Spleen (tissue), 11 donors: ENCODE data around the gene GLIPR1L1. TPM values are rescaled to one million over a fixed set of nuclear protein-coding genes. Genes with fewer than 3 reads are reported as not detected.
A peak's percentile ranks its signal among the peaks of the same experiment; 100 is the strongest.

Experiments
- DNase-seq: peaks from one replicate; pipeline ENCODE4 v3.0.0-alpha.2; 2020
- H3K27ac ChIP-seq, 8 donors: fragments of 200-600 bp; sonication (generic) in 7 of 8; 1 replicate in 4 of 8; 2 replicates in 4 of 8; pipeline versions ENCODE4 v1.5.0 to v1.8.0; 2016 to 2021; ENCODE audit warnings: inconsistent platforms in 4 of 8, mild to moderate bottlenecking in 4 of 8, moderate library complexity in 1 of 8
- H3K27me3 ChIP-seq, 7 donors: fragments of 200-600 bp; sonication (generic) in 6 of 7; replicated peaks in 1 of 7; 1 replicate in 4 of 7; 2 replicates in 3 of 7; pipeline versions ENCODE4 v1.5.0 to v1.8.0; 2016 to 2021; ENCODE audit warnings: inconsistent platforms in 3 of 7, mild to moderate bottlenecking in 1 of 7
- H3K36me3 ChIP-seq, 6 donors: fragments of 200-600 bp; sonication (generic) in 5 of 6; 1 replicate in 4 of 6; 2 replicates in 2 of 6; pipeline versions ENCODE4 v1.5.0 to v1.8.0; 2016 to 2021; ENCODE audit warnings: inconsistent platforms in 2 of 6
- H3K4me1 ChIP-seq, 6 donors: fragments of 200-600 bp; sonication (generic) in 5 of 6; 1 replicate in 3 of 6; 2 replicates in 3 of 6; pipeline versions ENCODE4 v1.5.0 to v1.8.0; 2016 to 2021; ENCODE audit warnings: inconsistent platforms in 3 of 6
- H3K4me3 ChIP-seq, 8 donors: fragments of 200-600 bp; sonication (generic) in 7 of 8; 1 replicate in 4 of 8; 2 replicates in 4 of 8; pipeline versions ENCODE4 v1.5.0 to v1.8.0; 2016 to 2021; ENCODE audit warnings: inconsistent platforms in 4 of 8, mild to moderate bottlenecking in 4 of 8, moderate library complexity in 2 of 8
- H3K9me3 ChIP-seq, 8 donors: fragments of 200-600 bp; sonication (generic) in 7 of 8; 1 replicate in 4 of 8; 2 replicates in 4 of 8; pipeline versions ENCODE4 v1.5.0 to v1.8.0; 2016 to 2021; ENCODE audit warnings: inconsistent platforms in 4 of 8
- POLR2A ChIP-seq, 3 donors: fragments of 450-650 bp; IDR thresholded peaks; one replicate each; pipeline ENCODE4 v1.5.1; 2017; ENCODE audit warnings: antibody characterized with exemption in 3 of 3, mild to moderate bottlenecking in 1 of 3
- POLR2AphosphoS5 ChIP-seq, 3 donors: sonication (generic); formaldehyde crosslinking; IDR thresholded peaks; one replicate each; pipeline ENCODE4 v1.5.1; 2017; ENCODE audit warnings: antibody characterized with exemption in 3 of 3
- WGBS, 5 donors: extraction: QIAGEN DNeasy Blood & Tissue Kit in 3 of 5; methylation state at CpG; one replicate each; pipeline versions ENCODE4 v1.1.5 to v1.1.7; 2013 to 2018; 5-methylcytosine and 5-hydroxymethylcytosine counted together
- intact Hi-C: fragments of 100-400 bp; cut with DNase I; formaldehyde crosslinking; loops from one replicate; pipeline ENCODE4 v1.15.0; 2023; ENCODE audit warnings: low total_unique reads
- polyA plus RNA-seq, 3 donors: library from polyadenylated mRNA; stranded (reverse); fragments of 200-250 nt; gene quantifications; one replicate each; pipeline ENCODE4 v1.2.1, GENCODE V29; 2013
- total RNA-seq, 7 donors: library from RNA; depleted of rRNA in 3 of 7; stranded (reverse); fragments of >200 nt in 3 of 7; fragmentation: NEBNext Ultra II Directional in 4 of 7; extraction: Animal tissue kit (Norgen Biotek cat#: 25700) in 4 of 7; gene quantifications; one replicate each; pipeline versions ENCODE4 v1.1.0 to v1.2.1, GENCODE V29; 2016 to 2021
- TF ChIP-seq, protein P1 (sequence below), 11 experiments: fragments of 200-600 bp in 7 of 11; fragments of 450-650 bp in 4 of 11; sonication (generic) in 4 of 11; IDR thresholded peaks in 8 of 11; conservative IDR thresholded peaks in 3 of 11; 1 replicate in 7 of 11; 2 replicates in 4 of 11; pipeline versions ENCODE4 v1.4.0 to v1.8.0; 2016 to 2021; ENCODE audit warnings: antibody characterized with exemption in 11 of 11, inconsistent platforms in 4 of 11, mild to moderate bottlenecking in 1 of 11
- donor health status: healthy with polysubstance abuse.
- donor health status: DM: no; HTN: no; CAD: no; lungs with moderate emphysema.
- donor health status: DM: no; HTN: no; CAD: no.
- donor health status: Bipolar disorder and iron deficiency.
- donor health status: healthy.
- donor health status: DM: no; HTN: no; CAD: no.
- donor health status: DM: yes; HTN: yes; CAD: no.

GLIPR1L1 gene
- total and polyA plus RNA-seq, 10 donors: not detected

DNA sequence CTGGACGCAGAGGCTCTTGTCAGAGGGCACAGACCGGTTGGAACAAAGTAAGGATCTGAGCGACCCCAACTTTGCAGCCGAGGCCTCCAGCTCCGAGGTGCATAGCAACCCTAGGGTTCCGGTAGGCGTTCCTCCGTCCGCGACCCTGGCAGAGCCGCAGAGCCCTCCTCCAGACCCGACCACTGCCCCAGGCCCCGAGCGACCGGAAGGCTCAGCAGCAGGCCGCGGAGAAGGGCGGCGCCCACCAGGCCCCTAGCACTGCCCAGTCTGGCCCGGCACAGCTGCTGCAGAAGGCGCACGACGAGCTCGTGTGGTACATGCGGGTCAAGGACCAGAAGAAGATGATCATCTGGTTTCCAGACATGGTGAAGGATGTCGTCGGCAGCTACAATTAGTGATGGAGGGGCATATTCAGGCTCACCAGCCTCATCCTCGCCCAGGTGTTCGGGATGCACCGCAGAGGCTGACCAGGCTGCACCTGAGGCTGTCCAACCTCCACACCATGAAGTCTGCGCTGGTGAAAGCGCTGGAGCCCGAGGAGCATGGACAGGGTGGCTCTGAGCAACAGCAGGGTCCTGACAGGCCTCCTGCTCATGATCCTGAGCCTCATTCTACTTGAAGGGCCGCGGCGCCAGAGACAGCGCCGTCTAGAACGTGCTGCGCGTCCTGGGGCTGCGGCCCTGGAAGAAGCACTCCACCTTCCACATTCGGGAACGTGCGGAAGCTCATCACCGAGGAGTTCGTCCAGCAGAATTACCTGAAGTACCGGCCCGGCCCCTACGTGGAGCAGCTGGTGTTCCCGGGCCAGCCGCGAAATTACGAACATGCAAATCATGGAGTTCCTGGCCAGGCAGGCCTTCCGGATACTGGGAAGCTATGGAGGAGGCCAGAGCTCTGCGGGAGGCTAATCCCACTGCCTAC, 28.8 kb upstream of the GLIPR1L1 start:
- TF ChIP-seq, protein P1, sequence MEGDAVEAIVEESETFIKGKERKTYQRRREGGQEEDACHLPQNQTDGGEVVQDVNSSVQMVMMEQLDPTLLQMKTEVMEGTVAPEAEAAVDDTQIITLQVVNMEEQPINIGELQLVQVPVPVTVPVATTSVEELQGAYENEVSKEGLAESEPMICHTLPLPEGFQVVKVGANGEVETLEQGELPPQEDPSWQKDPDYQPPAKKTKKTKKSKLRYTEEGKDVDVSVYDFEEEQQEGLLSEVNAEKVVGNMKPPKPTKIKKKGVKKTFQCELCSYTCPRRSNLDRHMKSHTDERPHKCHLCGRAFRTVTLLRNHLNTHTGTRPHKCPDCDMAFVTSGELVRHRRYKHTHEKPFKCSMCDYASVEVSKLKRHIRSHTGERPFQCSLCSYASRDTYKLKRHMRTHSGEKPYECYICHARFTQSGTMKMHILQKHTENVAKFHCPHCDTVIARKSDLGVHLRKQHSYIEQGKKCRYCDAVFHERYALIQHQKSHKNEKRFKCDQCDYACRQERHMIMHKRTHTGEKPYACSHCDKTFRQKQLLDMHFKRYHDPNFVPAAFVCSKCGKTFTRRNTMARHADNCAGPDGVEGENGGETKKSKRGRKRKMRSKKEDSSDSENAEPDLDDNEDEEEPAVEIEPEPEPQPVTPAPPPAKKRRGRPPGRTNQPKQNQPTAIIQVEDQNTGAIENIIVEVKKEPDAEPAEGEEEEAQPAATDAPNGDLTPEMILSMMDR (IDR thresholded peaks at IDR 0.05 in 8 of 11, conservative IDR thresholded peaks at IDR 0.05 in 3 of 11): no peak
- TF ChIP-seq POLR2A (IDR thresholded peaks at IDR 0.05) (no peak), POLR2AphosphoS5 (IDR thresholded peaks at IDR 0.05) (no peak)
- intact Hi-C loops: no loop called here
- 94 to 97% (median 96%) methylated on average over 28 to 56 of the region's 56 CpGs for WGBS, 5 donors
- H3K9me3 ChIP-seq: peaks cover 0 to 10% (median 0%) of the 10 kb centered on the region in 8 donors
- H3K4me1 ChIP-seq: no peaks in the 10 kb centered on the region
- no peak overlapping the region for H3K4me3 ChIP-seq
- H3K27me3 ChIP-seq: no peaks in the 10 kb centered on the region
- peak; percentile 65 for DNase-seq
- H3K27ac ChIP-seq: no peak overlapping the region
- peaks cover 0 to 16% (median 4%) of the 10 kb centered on the region in 6 donors for H3K36me3 ChIP-seq

DNA sequence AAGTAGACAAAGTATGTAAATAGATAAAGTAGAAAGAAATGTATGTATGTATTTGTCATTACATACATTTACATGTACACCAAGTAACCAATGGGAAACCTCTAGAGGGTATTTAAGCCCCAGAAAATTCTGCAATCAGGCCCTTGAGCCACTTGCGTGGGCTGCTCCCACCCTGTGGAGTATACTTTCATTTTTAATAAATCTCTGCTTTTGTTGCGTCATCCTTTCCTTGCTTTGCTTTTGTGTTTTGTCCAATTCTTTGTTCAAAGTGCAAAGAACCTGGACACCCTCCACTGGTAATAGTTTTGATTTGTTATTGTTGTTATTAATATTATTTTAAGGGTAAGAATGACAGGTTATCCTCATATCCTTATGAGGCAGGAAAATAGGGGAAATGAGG, 26.2 kb upstream of the GLIPR1L1 start:
- Histone ChIP-seq H3K27me3 (no peaks in the 10 kb centered on the region), H3K4me1 (no peaks in the 10 kb centered on the region), H3K27ac (no peak overlapping the region), H3K36me3 (peaks cover 0 to 16% (median 4%) of the 10 kb centered on the region in 6 donors), H3K9me3 (peaks cover 0 to 10% (median 0%) of the 10 kb centered on the region in 8 donors), H3K4me3 (no peak overlapping the region)
- 88 to 96% (median 89%) methylated on average over 2 of the region's 2 CpGs for WGBS, 5 donors
- no peak for TF ChIP-seq POLR2AphosphoS5 (IDR thresholded peaks at IDR 0.05)
- TF ChIP-seq POLR2A (IDR thresholded peaks at IDR 0.05): no peak
- TF ChIP-seq, protein P1 (IDR thresholded peaks at IDR 0.05 in 8 of 11, conservative IDR thresholded peaks at IDR 0.05 in 3 of 11): no peak
- intact Hi-C loops: no loop called here
- no peak for DNase-seq

DNA sequence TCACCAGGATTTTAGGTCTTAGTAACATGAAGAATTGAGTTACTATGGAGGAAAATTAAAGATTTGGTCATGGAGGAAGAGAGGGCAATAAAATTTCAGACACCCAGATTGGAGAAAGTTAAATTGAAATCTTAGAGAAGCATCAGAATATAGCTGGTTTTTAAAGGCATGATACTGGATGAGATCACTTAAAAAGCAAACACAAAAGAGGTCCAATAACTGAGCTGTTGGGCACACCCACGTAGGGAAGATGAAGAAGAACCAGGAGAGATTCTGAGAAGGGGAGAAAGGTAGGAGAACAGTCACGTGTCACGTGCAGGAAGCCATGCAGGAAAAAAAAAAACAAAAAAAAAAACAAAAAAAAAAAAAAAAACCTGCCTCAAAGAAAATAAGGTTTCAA, 23.1 kb upstream of the GLIPR1L1 start:
- TF ChIP-seq POLR2AphosphoS5 (IDR thresholded peaks at IDR 0.05): no peak
- TF ChIP-seq, protein P1 (IDR thresholded peaks at IDR 0.05 in 8 of 11, conservative IDR thresholded peaks at IDR 0.05 in 3 of 11): no peak
- TF ChIP-seq POLR2A (IDR thresholded peaks at IDR 0.05): no peak
- Histone ChIP-seq H3K9me3 (no peaks in the 10 kb centered on the region), H3K4me1 (no peaks in the 10 kb centered on the region), H3K27ac (no peak overlapping the region), H3K36me3 (no peaks in the 10 kb centered on the region), H3K27me3 (no peaks in the 10 kb centered on the region), H3K4me3 (no peak overlapping the region)
- 62 to 80% (median 75%) methylated on average over 3 of the region's 3 CpGs for WGBS, 5 donors
- intact Hi-C loops: no loop called here
- DNase-seq: no peak

DNA sequence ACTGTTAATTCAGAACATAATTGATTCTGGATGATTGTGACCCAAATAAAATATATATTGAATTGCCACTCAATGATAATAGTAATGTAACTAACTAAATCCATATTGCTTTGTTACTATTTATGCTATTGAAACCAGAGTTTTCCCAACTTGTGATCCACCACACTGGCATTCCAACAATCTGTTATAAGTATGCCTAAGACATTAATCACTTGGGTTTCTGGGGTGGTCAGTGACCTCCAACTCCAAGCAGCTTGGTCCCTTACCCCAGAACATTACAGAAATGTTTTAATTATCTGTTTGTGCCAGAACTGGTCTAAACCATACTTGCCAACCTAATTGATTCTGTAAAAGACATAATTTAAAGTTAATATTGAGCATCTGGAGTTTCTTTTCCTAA, 19.0 kb upstream of the GLIPR1L1 start:
- no peaks in the 10 kb centered on the region for H3K4me1 ChIP-seq
- H3K36me3 ChIP-seq: no peaks in the 10 kb centered on the region
- H3K4me3 ChIP-seq: no peak overlapping the region
- TF ChIP-seq, protein P1 (IDR thresholded peaks at IDR 0.05 in 8 of 11, conservative IDR thresholded peaks at IDR 0.05 in 3 of 11): no peak
- TF ChIP-seq POLR2A (IDR thresholded peaks at IDR 0.05) (no peak), POLR2AphosphoS5 (IDR thresholded peaks at IDR 0.05) (no peak)
- no peaks in the 10 kb centered on the region for H3K27me3 ChIP-seq
- intact Hi-C loops: no loop called here
- DNase-seq: no peak
- H3K27ac ChIP-seq: no peak overlapping the region
- no peaks in the 10 kb centered on the region for H3K9me3 ChIP-seq
